Bronchial epithelial cell (primary cell): ENCODE results near the gene MKRN1. TPM values are rescaled to one million over a fixed set of nuclear protein-coding genes. Genes with fewer than 3 reads are reported as not detected.
"Not testable (repeated sequence)": the region's sequence is repeated elsewhere in the genome, so short reads cannot be mapped to it uniquely, and the experiment has no call there.

ENCODE experiments used
- DNase-seq: peaks from one replicate; pipeline ENCODE4 v3.0.0-alpha.2; 2010; ENCODE audit warnings: low read depth
- FAIRE-seq: peaks from 2 replicates; lab custom pipeline; 2011; peaks lifted over from hg19 to GRCh38; lab: Jason Lieb, UNC
- H3K27me3 ChIP-seq: 2 replicates; pipeline ENCODE4 v1.5.1; 2011; ENCODE audit warnings: low read length; ENCODE audit not compliant: control insufficient read depth, insufficient read depth
- H3K36me3 ChIP-seq: 2 replicates; pipeline ENCODE4 v1.5.1; 2011; ENCODE audit warnings: low read length; ENCODE audit not compliant: control insufficient read depth, insufficient read depth
- H3K4me3 ChIP-seq: 2 replicates; pipeline ENCODE4 v1.5.1; 2011; ENCODE audit warnings: mild to moderate bottlenecking, low read depth, low read length, control low read depth
- total RNA-seq: library from RNA; depleted of rRNA; stranded (reverse); fragments of >200 nt; gene quantifications from 2 replicates; pipeline ENCODE4 v1.2.1, GENCODE V29; 2014
- TF ChIP-seq, protein P1 (sequence below): IDR thresholded peaks from 2 replicates; pipeline ENCODE4 v1.5.1; 2011; ENCODE audit warnings: mild to moderate bottlenecking, moderate library complexity, low read length, control low read depth, inconsistent platforms; ENCODE audit not compliant: insufficient read depth, severe bottlenecking

The MKRN1 gene
- total RNA-seq, 1 donor from 2014 or later: 99.5 TPM

DNA sequence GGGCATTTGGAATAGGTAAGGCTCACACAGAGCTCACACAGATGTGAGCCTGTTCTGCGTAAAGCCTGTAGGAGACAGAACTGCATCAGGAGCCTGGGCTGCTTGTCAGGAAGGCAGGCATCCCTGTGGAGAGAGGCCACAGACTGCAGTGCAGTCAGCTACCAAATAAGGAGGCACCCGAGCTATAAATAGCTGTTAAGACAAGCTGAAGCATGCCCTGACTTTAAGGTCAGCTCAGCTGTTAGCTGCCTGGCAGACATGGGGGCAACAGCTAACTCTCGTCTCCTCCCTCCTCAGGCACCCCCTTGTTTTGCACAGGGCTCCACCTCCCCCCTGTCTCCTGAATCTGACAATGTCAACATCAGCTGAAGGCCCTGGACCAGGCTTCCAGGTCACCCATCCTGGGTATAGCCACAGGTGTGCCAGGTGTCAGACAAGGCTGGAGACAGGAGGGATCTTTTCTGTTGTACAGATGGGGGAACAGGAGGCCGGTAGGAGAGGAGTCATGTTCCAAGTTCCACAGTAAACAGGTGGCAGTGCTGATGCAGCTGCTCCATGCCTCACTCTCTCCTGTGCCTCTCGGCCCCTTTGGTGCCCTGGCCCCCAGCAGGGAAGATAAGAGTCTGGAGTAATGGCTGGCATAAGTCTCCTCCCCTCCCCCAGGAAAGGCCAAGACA is 27.6 kb upstream of the MKRN1 start:
- no peak overlapping the region for H3K4me3 ChIP-seq
- no peaks in the 10 kb centered on the region for H3K36me3 ChIP-seq
- DNase-seq: peak; percentile 53
- no peak for FAIRE-seq
- H3K27me3 ChIP-seq: no peaks in the 10 kb centered on the region
- TF ChIP-seq, protein P1, sequence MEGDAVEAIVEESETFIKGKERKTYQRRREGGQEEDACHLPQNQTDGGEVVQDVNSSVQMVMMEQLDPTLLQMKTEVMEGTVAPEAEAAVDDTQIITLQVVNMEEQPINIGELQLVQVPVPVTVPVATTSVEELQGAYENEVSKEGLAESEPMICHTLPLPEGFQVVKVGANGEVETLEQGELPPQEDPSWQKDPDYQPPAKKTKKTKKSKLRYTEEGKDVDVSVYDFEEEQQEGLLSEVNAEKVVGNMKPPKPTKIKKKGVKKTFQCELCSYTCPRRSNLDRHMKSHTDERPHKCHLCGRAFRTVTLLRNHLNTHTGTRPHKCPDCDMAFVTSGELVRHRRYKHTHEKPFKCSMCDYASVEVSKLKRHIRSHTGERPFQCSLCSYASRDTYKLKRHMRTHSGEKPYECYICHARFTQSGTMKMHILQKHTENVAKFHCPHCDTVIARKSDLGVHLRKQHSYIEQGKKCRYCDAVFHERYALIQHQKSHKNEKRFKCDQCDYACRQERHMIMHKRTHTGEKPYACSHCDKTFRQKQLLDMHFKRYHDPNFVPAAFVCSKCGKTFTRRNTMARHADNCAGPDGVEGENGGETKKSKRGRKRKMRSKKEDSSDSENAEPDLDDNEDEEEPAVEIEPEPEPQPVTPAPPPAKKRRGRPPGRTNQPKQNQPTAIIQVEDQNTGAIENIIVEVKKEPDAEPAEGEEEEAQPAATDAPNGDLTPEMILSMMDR: no peak

DNA sequence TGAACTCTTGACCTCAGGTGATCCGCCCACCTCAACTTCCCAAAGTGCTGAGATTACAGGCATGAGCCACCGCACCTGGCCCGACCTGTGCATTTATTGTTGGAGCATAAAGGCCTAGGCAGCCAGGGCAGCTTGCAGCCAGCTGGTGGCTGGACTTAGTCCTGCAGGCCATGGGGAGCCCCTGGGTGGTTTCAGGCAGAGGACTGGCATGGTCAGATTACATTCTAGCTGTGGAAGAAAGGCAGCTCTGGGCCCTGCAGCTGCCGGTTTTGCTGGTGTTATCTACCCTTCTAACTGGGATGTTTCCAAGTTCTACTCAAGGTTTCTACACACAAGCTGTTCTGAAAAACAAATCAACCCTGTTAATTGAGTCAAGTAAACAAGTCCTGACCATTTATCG is 22.7 kb upstream of the MKRN1 start:
- H3K4me3 ChIP-seq: no peak overlapping the region
- no peak for DNase-seq

DNA sequence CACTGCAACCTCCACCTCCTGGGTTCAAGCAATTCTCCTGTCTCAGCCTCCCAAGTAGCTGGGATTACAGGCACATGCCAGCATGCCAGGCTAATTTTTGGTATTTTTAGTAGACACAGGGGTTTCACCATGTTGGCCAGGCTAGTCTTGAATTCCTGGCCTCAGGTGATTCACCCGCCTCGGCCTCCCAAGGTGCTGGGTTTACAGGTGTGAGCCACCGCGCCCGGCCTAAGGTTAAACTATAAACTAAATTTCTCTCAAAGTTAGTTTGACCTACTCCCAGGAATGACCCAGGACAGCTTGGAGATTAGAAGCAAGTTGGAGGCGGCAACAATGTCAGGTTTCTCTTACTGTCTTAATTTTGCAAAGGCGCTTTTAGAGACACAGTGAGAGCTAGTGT is 18.5 kb upstream of the MKRN1 start:
- H3K36me3 ChIP-seq, H3K4me3 ChIP-seq, DNase-seq, H3K27me3 ChIP-seq, FAIRE-seq: not testable (repeated sequence)

More for the DNA sequence above, 22.7 kb upstream of the MKRN1 start:
- no peak for FAIRE-seq
- TF ChIP-seq, protein P1: no peak
- H3K27me3 ChIP-seq: no peaks in the 10 kb centered on the region
- no peaks in the 10 kb centered on the region for H3K36me3 ChIP-seq

DNA sequence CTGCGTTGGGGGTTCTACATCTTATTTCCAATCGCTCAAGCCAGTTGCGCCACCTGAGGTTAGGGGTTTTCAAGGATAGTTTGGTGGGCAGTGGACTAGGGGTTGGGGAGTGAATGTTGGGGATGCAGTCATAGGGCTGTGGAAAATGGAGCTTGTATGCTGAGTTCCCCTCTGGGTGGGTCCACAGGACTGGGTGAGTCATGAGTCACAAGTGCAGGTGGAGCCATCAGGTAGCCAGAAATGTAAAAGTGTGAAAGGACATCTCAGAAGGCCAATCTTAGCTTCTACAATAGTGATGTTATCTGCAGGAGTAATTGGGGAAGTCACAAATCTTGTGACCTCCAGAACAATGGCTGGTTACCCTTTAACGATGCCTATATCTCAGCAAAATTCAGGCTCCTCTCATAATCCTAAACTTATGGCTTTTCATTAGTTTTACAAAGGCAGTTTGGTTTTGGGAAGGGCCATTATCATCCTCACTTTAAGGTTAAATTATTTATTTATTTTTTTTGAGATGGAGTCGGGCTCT is 18.0 kb upstream of the MKRN1 start:
- TF ChIP-seq, protein P1: no peak
- DNase-seq: no peak
- Histone ChIP-seq H3K4me3 (no peak overlapping the region), H3K36me3 (no peaks in the 10 kb centered on the region), H3K27me3 (no peaks in the 10 kb centered on the region)
- no peak for FAIRE-seq

DNA sequence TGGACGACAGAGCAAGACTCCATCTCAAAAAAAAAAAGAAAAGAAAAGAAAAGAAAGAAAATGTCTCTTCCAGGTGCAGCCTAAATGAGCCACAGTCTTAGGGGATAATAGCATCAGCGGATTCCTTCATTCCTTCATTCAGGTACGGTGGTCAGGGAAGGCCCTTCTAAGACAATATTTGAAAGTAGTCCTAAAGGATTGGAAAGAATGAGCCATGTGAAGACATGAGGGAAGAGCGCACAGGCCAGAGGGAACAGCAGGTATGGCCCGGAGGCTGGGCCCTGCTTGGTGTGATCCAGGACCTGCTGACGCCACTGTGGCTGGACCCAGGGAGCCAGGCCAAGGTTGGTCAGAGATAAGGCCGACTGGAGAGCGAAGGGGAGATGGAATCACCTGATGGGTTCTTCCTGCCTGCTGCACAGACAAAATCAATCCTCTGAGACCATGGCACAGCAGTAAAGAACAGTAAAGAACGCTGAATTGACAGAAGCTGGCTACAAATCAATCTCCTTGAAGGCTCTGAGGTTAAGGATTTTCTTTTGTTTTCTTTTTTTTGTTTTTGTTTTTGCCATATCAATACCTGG is 16.3 kb upstream of the MKRN1 start:
- H3K36me3 ChIP-seq: no peaks in the 10 kb centered on the region
- H3K27me3 ChIP-seq: no peaks in the 10 kb centered on the region
- DNase-seq: no peak
- TF ChIP-seq, protein P1: no peak
- no peak for FAIRE-seq
- H3K4me3 ChIP-seq: no peak overlapping the region

DNA sequence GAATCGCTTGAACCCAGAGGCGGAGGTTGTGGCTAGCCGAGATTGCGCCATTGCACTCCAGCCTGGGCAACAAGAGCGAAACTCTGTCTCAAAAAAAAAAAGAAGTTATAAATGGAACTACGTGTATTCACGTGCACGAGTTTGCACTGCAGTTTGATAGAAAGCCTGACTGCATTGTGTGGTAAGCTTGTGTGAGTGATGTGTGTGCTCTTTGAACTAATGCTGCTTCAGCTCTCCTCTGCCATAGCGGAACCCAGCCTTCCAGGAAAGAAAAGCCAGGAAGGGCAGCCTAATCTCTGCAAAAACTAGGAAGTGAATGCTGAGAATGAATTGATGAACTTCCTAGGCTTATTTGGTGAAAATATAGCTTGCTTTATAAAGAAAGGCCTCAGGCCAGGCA is 15.6 kb upstream of the MKRN1 start:
- FAIRE-seq (no peak), DNase-seq (no peak)
- Histone ChIP-seq H3K4me3 (no peak overlapping the region), H3K36me3 (no peaks in the 10 kb centered on the region), H3K27me3 (no peaks in the 10 kb centered on the region)
- TF ChIP-seq, protein P1: no peak
